GM18505 (cell line): ENCODE measurements around the gene TH.

Experiments
- ATAC-seq: cut with Tn5 transposase; IDR thresholded peaks from one replicate; pipeline ENCODE4 v1.9.1; 2021; ENCODE audit not compliant: unreplicated experiment
- POLR2A ChIP-seq: IDR thresholded peaks from 4 replicates; pipeline ENCODE4 v1.6.1; 2011; ENCODE audit warnings: borderline replicate concordance; ENCODE audit not compliant: insufficient read depth, insufficient read length; ENCODE audit errors: extremely low read depth

TH gene

GRCh38 chr11:2204361-2205213 lies 33.0 kb upstream of the TH start:
- TF ChIP-seq POLR2A: no peak
- ATAC-seq: no peak

GRCh38 chr11:2203440-2204259 lies 32.0 kb upstream of the TH start:
- no peak for TF ChIP-seq POLR2A
- no peak for ATAC-seq

GRCh38 chr11:2202900-2203439 lies 31.4 kb upstream of the TH start:
- TF ChIP-seq POLR2A: no peak
- no peak for ATAC-seq

- TF ChIP-seq POLR2A: no peak
- no peak for ATAC-seq
Measured at GRCh38 chr11:2202071-2202899, 30.7 kb upstream of the TH start.

GRCh38 chr11:2201542-2201941 lies 29.9 kb upstream of the TH start:
- no peak for TF ChIP-seq POLR2A
- ATAC-seq: no peak

GRCh38 chr11:2200957-2201519 lies 29.4 kb upstream of the TH start:
- ATAC-seq: no peak
- TF ChIP-seq POLR2A: no peak

- no peak for TF ChIP-seq POLR2A
- ATAC-seq: no peak
Measured at GRCh38 chr11:2200536-2200935, 28.9 kb upstream of the TH start.

- no peak for TF ChIP-seq POLR2A
- no peak for ATAC-seq
Measured at GRCh38 chr11:2199466-2200341, 28.1 kb upstream of the TH start.

- TF ChIP-seq POLR2A: no peak
- ATAC-seq: no peak
Measured at GRCh38 chr11:2198621-2199365, 27.2 kb upstream of the TH start.

- ATAC-seq: no peak
- TF ChIP-seq POLR2A: no peak
Measured at GRCh38 chr11:2197771-2198520, 26.3 kb upstream of the TH start.
